ENCODE measurements around the gene SORCS2.

- TF ChIP-seq POLR2A (IDR thresholded peaks at IDR 0.05) = no peak
- TF ChIP-seq, protein P1, sequence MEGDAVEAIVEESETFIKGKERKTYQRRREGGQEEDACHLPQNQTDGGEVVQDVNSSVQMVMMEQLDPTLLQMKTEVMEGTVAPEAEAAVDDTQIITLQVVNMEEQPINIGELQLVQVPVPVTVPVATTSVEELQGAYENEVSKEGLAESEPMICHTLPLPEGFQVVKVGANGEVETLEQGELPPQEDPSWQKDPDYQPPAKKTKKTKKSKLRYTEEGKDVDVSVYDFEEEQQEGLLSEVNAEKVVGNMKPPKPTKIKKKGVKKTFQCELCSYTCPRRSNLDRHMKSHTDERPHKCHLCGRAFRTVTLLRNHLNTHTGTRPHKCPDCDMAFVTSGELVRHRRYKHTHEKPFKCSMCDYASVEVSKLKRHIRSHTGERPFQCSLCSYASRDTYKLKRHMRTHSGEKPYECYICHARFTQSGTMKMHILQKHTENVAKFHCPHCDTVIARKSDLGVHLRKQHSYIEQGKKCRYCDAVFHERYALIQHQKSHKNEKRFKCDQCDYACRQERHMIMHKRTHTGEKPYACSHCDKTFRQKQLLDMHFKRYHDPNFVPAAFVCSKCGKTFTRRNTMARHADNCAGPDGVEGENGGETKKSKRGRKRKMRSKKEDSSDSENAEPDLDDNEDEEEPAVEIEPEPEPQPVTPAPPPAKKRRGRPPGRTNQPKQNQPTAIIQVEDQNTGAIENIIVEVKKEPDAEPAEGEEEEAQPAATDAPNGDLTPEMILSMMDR (IDR thresholded peaks at IDR 0.05) = no peak
Measured at GRCh38 chr4:7781366-7781765, 589.0 kb downstream of the SORCS2 start.

Data from Peyer's patch (tissue), 4 donors.